Epithelial cell of alveolus of lung (primary cell): Measurements from ENCODE around the gene KRT14. TPM values are rescaled to one million over a fixed set of nuclear protein-coding genes. Genes with fewer than 3 reads are reported as not detected.

Experiments
- total RNA-seq: library from RNA; depleted of rRNA; stranded (reverse); fragments of >200 nt; gene quantifications from 2 replicates; pipeline ENCODE4 v1.2.1, GENCODE V29; 2015

KRT14 gene
- 0.13 and 0.48 TPM in 2 replicates for total RNA-seq

GRCh38 chr17:41586863-41587495 lies at the start of gene KRT14:
TSS of gene KRT14 (minus strand) at chr17:41586895. CDS start at chr17:41586834, 61 bp downstream.

GRCh38 chr17:41624208-41625101 lies 37.8 kb upstream of the KRT14 start, which contains the start of gene KRT17:
TSS of gene KRT17 (minus strand) at chr17:41624575. CDS start at chr17:41624509, 66 bp downstream.

GRCh38 chr17:41612376-41613160 lies 25.9 kb upstream of the KRT14 start, which contains the start of gene KRT16:
TSS of gene KRT16 (minus strand) at chr17:41612767. CDS start at chr17:41612688, 79 bp downstream.

GRCh38 chr17:41571561-41572434 lies 14.9 kb downstream of the KRT14 start, which contains the start of gene KRT9:
TSS of gene KRT9 (minus strand) at chr17:41572059. CDS start at chr17:41571992, 67 bp downstream.

Other genes starting within 250 kb of the KRT14 start
- gene KRT33A, start 236.1 kb downstream of the KRT14 start, total RNA-seq, result not detected in 2 replicates
- gene KRT33B, start 217.1 kb downstream of the KRT14 start, total RNA-seq, result not detected in 2 replicates
- 8.0 TPM in 1 of 2 replicates, not detected in the other for gene KRT34, start 204.6 kb downstream of the KRT14 start, total RNA-seq
- gene KRT31, start 189.3 kb downstream of the KRT14 start, total RNA-seq, result not detected in 2 replicates
- gene KRT37, start 162.3 kb downstream of the KRT14 start, total RNA-seq, result not detected in 2 replicates
- not detected in 2 replicates for gene KRT38, start 145.9 kb downstream of the KRT14 start, total RNA-seq
- gene KRT32, start 119.5 kb downstream of the KRT14 start, total RNA-seq, result 0.13 TPM in 1 of 2 replicates, not detected in the other
- gene KRT35, start 105.7 kb downstream of the KRT14 start, total RNA-seq, result not detected in 2 replicates
- not detected in 2 replicates for gene KRT36, start 97.0 kb downstream of the KRT14 start, total RNA-seq
- gene KRT13, start 81.3 kb downstream of the KRT14 start, total RNA-seq, result not detected in 2 replicates
- 0.96 and 2.7 TPM in 2 replicates for gene KRT15, start 68.0 kb downstream of the KRT14 start, total RNA-seq
- gene KRT19, start 58.6 kb downstream of the KRT14 start, total RNA-seq, result 26.0 and 421 TPM in 2 replicates
- gene KRT9, start 14.8 kb downstream of the KRT14 start, total RNA-seq, result not detected in 2 replicates
- not detected in 2 replicates for gene KRT16, start 25.9 kb upstream of the KRT14 start, total RNA-seq
- gene KRT17, start 37.7 kb upstream of the KRT14 start, total RNA-seq, result 11.0 and 103 TPM in 2 replicates
- gene EIF1, start 102.0 kb upstream of the KRT14 start, total RNA-seq, result 116 and 382 TPM in 2 replicates
- not detected in 2 replicates for gene GAST, start 125.4 kb upstream of the KRT14 start, total RNA-seq
- gene HAP1, start 147.7 kb upstream of the KRT14 start, total RNA-seq, result under 0.01 and 0.40 TPM in 2 replicates
- gene JUP, start 199.8 kb upstream of the KRT14 start, total RNA-seq, result 118 and 240 TPM in 2 replicates
- gene P3H4, start 225.1 kb upstream of the KRT14 start, total RNA-seq, result 97.5 and 116 TPM in 2 replicates
- gene FKBP10, start 226.1 kb upstream of the KRT14 start, total RNA-seq, result 517 and 587 TPM in 2 replicates
- gene NT5C3B, start 249.3 kb upstream of the KRT14 start, total RNA-seq, result 36.6 and 71.5 TPM in 2 replicates